OCI-LY3 (cell line): ENCODE measurements around the gene NSG1.
A peak's percentile ranks its signal among the peaks of the same experiment; 100 is the strongest.

ENCODE experiments used
- CTCF ChIP-seq: fragments of 200-600, 300-600 bp; sonication (generic); IDR thresholded peaks from 2 replicates; pipeline ENCODE4 v1.5.1; 2014; ENCODE audit warnings: antibody characterized with exemption, low read length, low read depth
- EZH2phosphoT487 ChIP-seq: fragments of 200-600 bp; shearing (Covaris generic); IDR thresholded peaks from 2 replicates; pipeline ENCODE4 v1.6.1; 2018; ENCODE audit warnings: antibody characterized with exemption, mixed run types, low read depth

- no peak for TF ChIP-seq EZH2phosphoT487
- TF ChIP-seq CTCF = peak; percentile 43
These were observed 2.1 kb upstream of the NSG1 start for GRCh38 chr4:4384837-4385236.
